Fibroblast of mammary gland (primary cell): ENCODE measurements around the gene LITAFD.

Experiments
- DNase-seq: peaks from one replicate; pipeline ENCODE4 v3.0.0-alpha.2; 2010; ENCODE audit warnings: low read depth
- H3K4me3 ChIP-seq: 2 replicates; pipeline ENCODE4 v1.5.1; 2011; ENCODE audit warnings: low read depth, mild to moderate bottlenecking, low read length, moderate library complexity; ENCODE audit not compliant: control insufficient read depth
- TF ChIP-seq, protein P1 (sequence below): conservative IDR thresholded peaks from 2 replicates; pipeline ENCODE4 v1.5.1; 2011; ENCODE audit warnings: low read depth, low read length, inconsistent platforms; ENCODE audit not compliant: control insufficient read depth, insufficient read depth

LITAFD gene

DNA sequence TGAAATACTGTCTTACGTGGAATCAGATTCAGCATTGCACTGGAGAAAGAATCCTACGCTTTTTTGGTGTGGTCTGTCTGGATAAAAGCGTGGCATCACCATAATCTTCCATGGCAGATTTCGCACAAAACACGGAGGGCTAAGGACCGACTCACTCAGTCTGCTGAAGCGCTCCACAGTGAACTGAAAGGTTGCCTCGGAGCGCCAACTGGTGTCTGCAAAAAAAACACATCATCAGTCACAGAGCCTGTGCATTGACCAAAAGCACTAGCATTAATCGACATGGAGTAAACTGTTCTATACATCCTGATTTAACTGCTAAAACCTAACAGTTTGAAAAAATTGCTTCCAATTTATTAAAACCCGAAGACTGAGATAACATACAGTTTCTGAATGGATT lies 41.0 kb downstream of the LITAFD start:
- no peak overlapping the region for H3K4me3 ChIP-seq
- DNase-seq, result no peak
- TF ChIP-seq, protein P1, sequence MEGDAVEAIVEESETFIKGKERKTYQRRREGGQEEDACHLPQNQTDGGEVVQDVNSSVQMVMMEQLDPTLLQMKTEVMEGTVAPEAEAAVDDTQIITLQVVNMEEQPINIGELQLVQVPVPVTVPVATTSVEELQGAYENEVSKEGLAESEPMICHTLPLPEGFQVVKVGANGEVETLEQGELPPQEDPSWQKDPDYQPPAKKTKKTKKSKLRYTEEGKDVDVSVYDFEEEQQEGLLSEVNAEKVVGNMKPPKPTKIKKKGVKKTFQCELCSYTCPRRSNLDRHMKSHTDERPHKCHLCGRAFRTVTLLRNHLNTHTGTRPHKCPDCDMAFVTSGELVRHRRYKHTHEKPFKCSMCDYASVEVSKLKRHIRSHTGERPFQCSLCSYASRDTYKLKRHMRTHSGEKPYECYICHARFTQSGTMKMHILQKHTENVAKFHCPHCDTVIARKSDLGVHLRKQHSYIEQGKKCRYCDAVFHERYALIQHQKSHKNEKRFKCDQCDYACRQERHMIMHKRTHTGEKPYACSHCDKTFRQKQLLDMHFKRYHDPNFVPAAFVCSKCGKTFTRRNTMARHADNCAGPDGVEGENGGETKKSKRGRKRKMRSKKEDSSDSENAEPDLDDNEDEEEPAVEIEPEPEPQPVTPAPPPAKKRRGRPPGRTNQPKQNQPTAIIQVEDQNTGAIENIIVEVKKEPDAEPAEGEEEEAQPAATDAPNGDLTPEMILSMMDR, result no peak

DNA sequence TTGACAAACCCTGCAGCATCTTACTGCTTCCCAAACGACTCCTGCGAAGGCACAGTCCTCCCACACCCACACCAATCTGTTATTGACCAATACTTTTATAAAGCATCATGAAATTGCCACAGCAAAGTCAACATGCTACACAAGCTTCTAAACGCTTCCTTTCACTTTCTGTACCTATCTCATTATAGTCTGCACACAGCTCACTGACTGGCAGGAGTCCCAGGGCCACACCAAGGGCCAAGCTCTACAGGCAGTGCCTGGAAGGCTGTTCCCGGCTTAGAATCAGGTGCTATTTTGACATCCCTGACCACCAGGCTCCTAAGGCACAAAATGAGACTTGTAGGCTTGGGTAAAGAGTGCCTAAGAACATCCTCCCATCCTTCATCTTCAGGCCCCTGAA lies 42.1 kb downstream of the LITAFD start:
- peak; percentile 47 for DNase-seq
- no peak overlapping the region for H3K4me3 ChIP-seq
- TF ChIP-seq, protein P1, result no peak

DNA sequence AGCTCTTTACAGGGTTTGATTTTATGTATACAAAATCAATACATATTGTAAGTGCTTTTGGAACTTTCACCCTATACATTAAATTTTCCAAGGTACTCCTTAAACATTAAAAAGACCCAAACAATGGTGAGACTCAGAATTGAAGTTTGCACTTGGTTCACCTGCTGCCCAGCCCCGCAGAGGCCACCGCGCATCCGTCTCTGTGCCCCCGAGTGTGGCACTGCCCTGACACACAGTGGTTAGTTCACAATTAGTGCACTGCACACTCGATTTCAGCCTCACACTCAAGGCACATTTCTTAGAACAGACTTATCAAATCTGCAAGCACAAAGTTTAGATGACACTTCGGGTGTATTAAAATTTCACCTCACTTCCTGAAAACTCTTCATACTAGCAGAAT lies 43.3 kb downstream of the LITAFD start:
- TF ChIP-seq, protein P1, result no peak
- DNase-seq, result no peak
- no peak overlapping the region for H3K4me3 ChIP-seq

DNA sequence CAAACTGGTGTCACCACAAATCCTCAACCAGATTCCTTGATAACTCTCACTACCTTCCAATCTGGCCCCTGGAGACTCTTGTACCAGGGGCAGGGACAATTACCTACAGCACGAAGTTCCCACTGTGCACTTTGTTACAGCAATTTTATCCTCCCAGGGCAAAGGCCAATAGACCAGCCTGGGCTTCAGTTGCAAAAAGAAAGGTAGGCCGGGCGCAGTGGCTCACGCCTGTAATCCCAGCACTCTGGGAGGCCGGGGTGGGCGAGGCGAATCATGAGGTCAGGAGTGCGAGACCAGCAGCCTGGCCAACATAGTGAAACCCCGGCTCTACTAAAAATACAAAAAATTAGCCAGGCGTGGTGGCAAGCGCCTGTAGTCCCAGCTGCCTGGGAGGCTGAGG lies 44.7 kb downstream of the LITAFD start:
- no peak for DNase-seq
- no peak overlapping the region for H3K4me3 ChIP-seq
- TF ChIP-seq, protein P1, result no peak

DNA sequence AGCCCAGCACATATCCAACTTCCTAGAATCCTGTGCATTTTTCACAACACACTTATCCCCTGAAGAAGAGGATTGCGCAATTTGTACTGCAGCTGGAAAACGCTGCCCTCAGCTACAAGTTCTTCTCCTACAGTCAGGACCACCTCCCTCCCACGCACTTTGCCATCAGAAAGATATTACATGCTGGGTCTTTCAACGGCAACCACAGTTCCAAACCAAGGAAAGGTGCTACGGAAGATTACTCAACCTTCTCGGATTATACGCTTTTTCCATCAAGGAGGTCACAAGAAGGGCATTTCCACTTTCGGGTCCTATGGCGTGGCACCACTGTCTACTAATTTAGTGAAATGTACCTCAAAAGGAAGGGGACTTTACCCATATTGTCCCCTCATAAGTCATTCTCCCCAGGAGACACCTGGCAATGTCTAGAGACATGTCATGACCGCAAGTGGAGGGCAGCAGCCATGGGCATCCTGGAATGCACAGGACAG lies 46.4 kb downstream of the LITAFD start:
- H3K4me3 ChIP-seq, result no peak overlapping the region
- TF ChIP-seq, protein P1, result no peak
- DNase-seq, result peak; percentile 76

DNA sequence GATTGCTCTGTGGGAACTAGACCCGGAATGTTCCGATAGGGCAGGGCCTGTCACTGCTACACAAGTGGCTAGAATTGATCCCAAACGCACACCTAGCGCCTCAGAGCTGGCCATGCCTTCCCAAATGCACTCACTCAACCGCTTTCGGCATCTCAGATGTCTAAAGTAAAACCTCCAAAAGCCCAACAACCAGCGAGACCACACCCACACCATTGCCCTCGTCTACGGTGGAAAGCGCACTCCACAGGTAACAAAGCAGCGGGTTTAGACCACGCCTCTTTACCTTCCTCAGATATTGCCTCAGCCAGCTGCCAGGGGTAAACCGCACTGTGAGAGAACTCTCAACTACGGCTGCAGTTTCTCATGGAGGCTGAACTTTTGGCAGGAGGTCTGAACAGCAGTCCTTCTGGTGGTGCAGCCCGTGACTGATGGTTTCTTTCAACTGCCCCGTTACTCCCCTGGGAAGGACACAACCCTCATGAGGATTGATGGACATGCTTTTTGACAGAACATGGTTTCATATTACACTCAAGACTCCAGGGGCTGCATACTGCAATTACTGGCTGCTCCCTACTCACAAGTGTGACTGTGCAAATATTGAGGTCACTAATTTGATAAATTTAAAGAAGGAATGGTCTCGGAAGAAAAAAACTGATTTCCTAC lies 47.1 kb downstream of the LITAFD start:
- TF ChIP-seq, protein P1, result no peak
- H3K4me3 ChIP-seq, result no peak overlapping the region
- DNase-seq, result no peak
